H9 (cell line): ENCODE data around the gene CLEC14A. TPM values are rescaled to one million over a fixed set of nuclear protein-coding genes. Genes with fewer than 3 reads are reported as not detected.

ENCODE experiments used
- DNase-seq: peaks from one replicate; pipeline ENCODE4 v3.0.0-alpha.2; 2017
- H2AFZ ChIP-seq: one replicate; pipeline ENCODE4 v1.6.1; 2013; ENCODE audit warnings: mild to moderate bottlenecking, low read length, control low read depth, moderate library complexity
- H2AK5ac ChIP-seq: 2 replicates; pipeline ENCODE4 v1.6.1; 2013; ENCODE audit warnings: low read length, control low read depth, mixed read lengths; ENCODE audit not compliant: insufficient read length
- H2BK120ac ChIP-seq: one replicate; pipeline ENCODE4 v1.6.1; 2013; ENCODE audit warnings: low read depth, mild to moderate bottlenecking, low read length, control low read depth, inconsistent platforms; ENCODE audit not compliant: poor library complexity, severe bottlenecking
- H2BK12ac ChIP-seq: 2 replicates; pipeline ENCODE4 v1.6.1; 2013; ENCODE audit warnings: low read length, control low read depth, mixed read lengths, low read depth; ENCODE audit not compliant: insufficient read length
- H2BK15ac ChIP-seq: 2 replicates; pipeline ENCODE4 v1.6.1; 2013; ENCODE audit warnings: low read depth, low read length, control low read depth
- H2BK20ac ChIP-seq: one replicate; pipeline ENCODE4 v1.6.1; 2013; ENCODE audit warnings: low read depth, mild to moderate bottlenecking, low read length, control low read depth, inconsistent platforms; ENCODE audit not compliant: poor library complexity, severe bottlenecking
- H2BK5ac ChIP-seq: 2 replicates; pipeline ENCODE4 v1.6.1; 2013; ENCODE audit warnings: low read length, control low read depth, mixed read lengths; ENCODE audit not compliant: insufficient read length
- H3K14ac ChIP-seq: 2 replicates; pipeline ENCODE4 v1.6.1; 2013; ENCODE audit warnings: low read length, control low read depth; ENCODE audit not compliant: insufficient read depth
- H3K18ac ChIP-seq: 2 replicates; pipeline ENCODE4 v1.6.1; 2013; ENCODE audit warnings: low read depth, mild to moderate bottlenecking, mixed read lengths, low read length, control low read depth; ENCODE audit not compliant: insufficient read length
- H3K23ac ChIP-seq: 2 replicates; pipeline ENCODE4 v1.6.1; 2013; ENCODE audit warnings: low read length, control low read depth, mixed read lengths, low read depth; ENCODE audit not compliant: insufficient read length
- H3K23me2 ChIP-seq: 2 replicates; pipeline ENCODE4 v1.6.1; 2013; ENCODE audit warnings: low read depth, mild to moderate bottlenecking, mixed read lengths, low read length, control low read depth; ENCODE audit not compliant: insufficient read length, poor library complexity, severe bottlenecking
- H3K27ac ChIP-seq: 2 replicates; pipeline ENCODE4 v1.5.1; 2013; ENCODE audit warnings: low read length, control low read depth, mixed read lengths, low read depth; ENCODE audit not compliant: insufficient read length
- H3K27me3 ChIP-seq: 2 replicates; pipeline ENCODE4 v1.6.1; 2013; ENCODE audit warnings: low read length, control low read depth, inconsistent platforms; ENCODE audit not compliant: insufficient read depth
- H3K4ac ChIP-seq: 2 replicates; pipeline ENCODE4 v1.6.1; 2013; ENCODE audit warnings: low read depth, mild to moderate bottlenecking, control low read depth, inconsistent platforms, low read length, moderate library complexity
- H3K4me1 ChIP-seq: 2 replicates; pipeline ENCODE4 v1.6.1; 2013; ENCODE audit warnings: low read length, control low read depth, inconsistent platforms; ENCODE audit not compliant: insufficient read depth
- H3K4me2 ChIP-seq: 2 replicates; pipeline ENCODE4 v1.6.1; 2013; ENCODE audit warnings: low read length, control low read depth, mixed read lengths; ENCODE audit not compliant: insufficient read length, insufficient read depth
- H3K56ac ChIP-seq: 2 replicates; pipeline ENCODE4 v1.6.1; 2013; ENCODE audit warnings: low read depth, mild to moderate bottlenecking, mixed read lengths, low read length, control low read depth; ENCODE audit not compliant: insufficient read length
- H3K79me1 ChIP-seq: 2 replicates; pipeline ENCODE4 v1.6.1; 2013; ENCODE audit warnings: low read depth, mild to moderate bottlenecking, moderate library complexity, low read length, control low read depth, inconsistent platforms; ENCODE audit not compliant: insufficient read depth, poor library complexity, severe bottlenecking
- H3K79me2 ChIP-seq: 2 replicates; pipeline ENCODE4 v1.6.1; 2013; ENCODE audit warnings: low read length, control low read depth, inconsistent platforms; ENCODE audit not compliant: insufficient read depth
- H3K9ac ChIP-seq: 2 replicates; pipeline ENCODE4 v1.6.1; 2013; ENCODE audit warnings: low read length, control low read depth, mixed read lengths; ENCODE audit not compliant: insufficient read length; ENCODE audit errors: extremely low read depth
- H3K9me3 ChIP-seq: one replicate; pipeline ENCODE4 v1.6.1; 2013; ENCODE audit warnings: low read depth, low read length, inconsistent platforms; ENCODE audit not compliant: control insufficient read depth
- H3T11ph ChIP-seq: one replicate; pipeline ENCODE4 v1.6.1; 2013; ENCODE audit warnings: mild to moderate bottlenecking, low read length, control low read depth, inconsistent platforms
- H4K20me1 ChIP-seq: one replicate; pipeline ENCODE4 v1.6.1; 2013; ENCODE audit not compliant: control insufficient read depth, insufficient read length, insufficient read depth
- H4K5ac ChIP-seq: 2 replicates; pipeline ENCODE4 v1.6.1; 2013; ENCODE audit warnings: low read depth, mild to moderate bottlenecking, mixed read lengths, low read length, control low read depth; ENCODE audit not compliant: insufficient read length
- H4K8ac ChIP-seq: replicated peaks from 2 replicates; pipeline ENCODE4 v1.6.1; 2013; ENCODE audit warnings: low read length, control low read depth, mixed read lengths, low read depth; ENCODE audit not compliant: insufficient read length
- H4K91ac ChIP-seq: 2 replicates; pipeline ENCODE4 v1.6.1; 2013; ENCODE audit warnings: low read depth, mild to moderate bottlenecking, moderate library complexity, mixed read lengths, low read length, control low read depth; ENCODE audit not compliant: insufficient read length
- H3K27ac Mint-ChIP-seq, 3 experiments: 2 replicates in 2 of 3; 3 replicates in 1 of 3; pipeline ENCODE4 v1.8.0; 2020 to 2021; ENCODE audit warnings: mixed read lengths in 3 of 3, mild to moderate bottlenecking in 1 of 3, moderate library complexity in 1 of 3
- H3K27me3 Mint-ChIP-seq: 2 replicates; pipeline ENCODE4 v1.8.0; 2021; ENCODE audit warnings: low read depth, mild to moderate bottlenecking, moderate library complexity, mixed read lengths
- H3K36me3 Mint-ChIP-seq, 3 experiments: 2 replicates in 2 of 3; 3 replicates in 1 of 3; pipeline ENCODE4 v1.8.0; 2020 to 2021; ENCODE audit warnings: low read depth in 3 of 3, mixed read lengths in 3 of 3; ENCODE audit not compliant: insufficient read depth in 1 of 3
- H3K4me1 Mint-ChIP-seq, 2 experiments: 2 replicates each; pipeline ENCODE4 v1.8.0; 2020; ENCODE audit warnings: mixed read lengths in 2 of 2
- H3K4me3 Mint-ChIP-seq, 2 experiments: 2 replicates in 1 of 2; 3 replicates in 1 of 2; pipeline ENCODE4 v1.8.0; 2020 to 2021; ENCODE audit warnings: mild to moderate bottlenecking in 2 of 2, mixed read lengths in 2 of 2, moderate library complexity in 1 of 2
- H3K9me3 Mint-ChIP-seq, 2 experiments: 2 replicates in 1 of 2; 3 replicates in 1 of 2; pipeline ENCODE4 v1.8.0; 2020; ENCODE audit warnings: mild to moderate bottlenecking in 2 of 2, mixed read lengths in 2 of 2, moderate library complexity in 1 of 2
- WGBS: extraction: QIAGEN DNeasy Blood & Tissue Kit; methylation state at CpG from one replicate; pipeline ENCODE4 v1.1.7; 2013; ENCODE audit warnings: missing lambda C conversion rate, low lambda C conversion rate, mixed read lengths; ENCODE audit not compliant: insufficient read length; ENCODE audit errors: extremely low coverage; 5-methylcytosine and 5-hydroxymethylcytosine counted together
- total RNA-seq: library from RNA; stranded (reverse); gene quantifications from 2 replicates; pipeline ENCODE4 v1.2.1, GENCODE V29; 2021
- TF ChIP-seq, protein P1 (sequence below): fragments of 200-600 bp; sonication (generic); conservative IDR thresholded peaks from 3 replicates; pipeline ENCODE4 v1.8.0; 2021; ENCODE audit warnings: antibody characterized with exemption, mild to moderate bottlenecking

Gene CLEC14A
- total RNA-seq, 1 experiment from 2014 or later = not detected

DNA sequence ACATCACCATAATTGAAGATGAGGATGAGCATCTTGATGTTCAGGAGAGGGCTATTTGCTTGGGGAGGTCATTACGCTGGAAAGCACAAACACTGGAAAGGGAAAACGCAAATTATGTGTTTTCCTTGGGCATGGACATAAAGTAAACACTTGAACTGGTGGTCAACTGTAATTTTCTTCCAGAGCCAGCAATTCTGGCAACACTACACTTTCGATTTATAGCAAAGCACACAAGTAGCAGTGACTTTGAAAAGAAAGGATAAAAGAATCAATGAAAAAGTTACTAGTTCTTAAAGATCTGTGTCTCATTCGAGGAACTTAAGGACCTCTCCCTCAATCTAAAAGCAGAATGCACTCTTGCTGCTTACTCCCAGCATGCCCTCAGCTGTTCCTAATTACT, 2.2 kb downstream of the CLEC14A start:
- no peak overlapping the region for H3K56ac ChIP-seq
- H3K9me3 ChIP-seq = no peaks in the 10 kb centered on the region
- Mint-ChIP-seq H3K36me3 (no peaks in the 10 kb centered on the region; a peak in 1 of 7 replicates), H3K4me1 (peaks cover 9 to 11% of the 10 kb centered on the region in 2 experiments), H3K27ac (no peak overlapping the region), H3K27me3 (peaks cover 85% of the 10 kb centered on the region), H3K4me3 (no peak overlapping the region), H3K9me3 (no peaks in the 10 kb centered on the region; a peak in 1 of 5 replicates)
- no peak overlapping the region for H2BK15ac ChIP-seq
- no peak overlapping the region for H4K91ac ChIP-seq
- TF ChIP-seq, protein P1, sequence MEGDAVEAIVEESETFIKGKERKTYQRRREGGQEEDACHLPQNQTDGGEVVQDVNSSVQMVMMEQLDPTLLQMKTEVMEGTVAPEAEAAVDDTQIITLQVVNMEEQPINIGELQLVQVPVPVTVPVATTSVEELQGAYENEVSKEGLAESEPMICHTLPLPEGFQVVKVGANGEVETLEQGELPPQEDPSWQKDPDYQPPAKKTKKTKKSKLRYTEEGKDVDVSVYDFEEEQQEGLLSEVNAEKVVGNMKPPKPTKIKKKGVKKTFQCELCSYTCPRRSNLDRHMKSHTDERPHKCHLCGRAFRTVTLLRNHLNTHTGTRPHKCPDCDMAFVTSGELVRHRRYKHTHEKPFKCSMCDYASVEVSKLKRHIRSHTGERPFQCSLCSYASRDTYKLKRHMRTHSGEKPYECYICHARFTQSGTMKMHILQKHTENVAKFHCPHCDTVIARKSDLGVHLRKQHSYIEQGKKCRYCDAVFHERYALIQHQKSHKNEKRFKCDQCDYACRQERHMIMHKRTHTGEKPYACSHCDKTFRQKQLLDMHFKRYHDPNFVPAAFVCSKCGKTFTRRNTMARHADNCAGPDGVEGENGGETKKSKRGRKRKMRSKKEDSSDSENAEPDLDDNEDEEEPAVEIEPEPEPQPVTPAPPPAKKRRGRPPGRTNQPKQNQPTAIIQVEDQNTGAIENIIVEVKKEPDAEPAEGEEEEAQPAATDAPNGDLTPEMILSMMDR = no peak
- no peak overlapping the region for H4K8ac ChIP-seq
- no CpG with 5 or more reads among the region's 4 CpGs for WGBS
- H3K79me2 ChIP-seq = no peaks in the 10 kb centered on the region
- H3K14ac ChIP-seq = no peak overlapping the region
- peaks cover 13% of the 10 kb centered on the region for H3K23me2 ChIP-seq
- no peak overlapping the region for H2BK5ac ChIP-seq
- H2BK120ac ChIP-seq = no peak overlapping the region
- no peak overlapping the region for H3K4ac ChIP-seq
- H3K23ac ChIP-seq = no peak overlapping the region
- no peak overlapping the region for H3K18ac ChIP-seq
- H2AFZ ChIP-seq = no peak overlapping the region
- H2BK12ac ChIP-seq = no peak overlapping the region
- H4K5ac ChIP-seq = no peak overlapping the region
- H2AK5ac ChIP-seq = no peak overlapping the region
- no peak for DNase-seq
- H3K4me2 ChIP-seq = no peak overlapping the region
- no peak overlapping the region for H3T11ph ChIP-seq
- no peak overlapping the region for H2BK20ac ChIP-seq
- no peak overlapping the region for H3K27ac ChIP-seq
- H3K4me1 ChIP-seq = 0 out of 2 replicates have a peak, but pooled peaks cover 2% of the 10 kb centered on the region
- H3K9ac ChIP-seq = no peak overlapping the region
- no peaks in the 10 kb centered on the region for H3K79me1 ChIP-seq
- no peaks in the 10 kb centered on the region for H4K20me1 ChIP-seq
- H3K27me3 ChIP-seq = peaks cover 29% of the 10 kb centered on the region
